T-helper 1 cell (primary cell): ENCODE measurements around the gene SRM.
"Not testable (repeated sequence)": the region's sequence is repeated elsewhere in the genome, so short reads cannot be mapped to it uniquely, and the experiment has no call there.

Source experiments
- DNase-seq, 5 donors: peaks; one replicate each; pipeline ENCODE4 v3.0.0-alpha.2; 2012 to 2020
- total RNA-seq, 4 donors: gene quantifications; one replicate each; lab custom pipeline; 2026; lab: John Stamatoyannopoulos, UW

SRM gene
- 10.0 to 14.1 (median 12.0) reads per million in 4 donors for total RNA-seq

- DNase-seq: peak; percentile 80 to 93 (median 83)
Measured at GRCh38 chr1:11059968-11060830, at the start of gene SRM. TSS of gene SRM (minus strand) at chr1:11060018. CDS start at chr1:11059943, 75 bp downstream.

- DNase-seq: no peak
Measured at GRCh38 chr1:11109047-11109760, 49.4 kb upstream of the SRM start.

- DNase-seq: no peak
Measured at GRCh38 chr1:11107599-11107998, 47.8 kb upstream of the SRM start.

GRCh38 chr1:11105586-11105985, 45.8 kb upstream of the SRM start:
- no peak for DNase-seq

- no peak for DNase-seq
Measured at GRCh38 chr1:11101347-11101746, 41.5 kb upstream of the SRM start.

GRCh38 chr1:11100806-11101205, 41.0 kb upstream of the SRM start:
- DNase-seq: not testable (repeated sequence)

- DNase-seq: no peak
Measured at GRCh38 chr1:11100149-11100493, 40.3 kb upstream of the SRM start.

GRCh38 chr1:11099310-11100148, 39.7 kb upstream of the SRM start, which contains the start of gene EXOSC10:
TSS of gene EXOSC10 (minus strand) at chr1:11099869. CDS start at chr1:11099831, 38 bp downstream.
- DNase-seq: peak; percentile 89 to 96 (median 92)

- DNase-seq: no peak
Measured at GRCh38 chr1:11098931-11099309, 39.1 kb upstream of the SRM start.

- not testable (repeated sequence) for DNase-seq
Measured at GRCh38 chr1:11083784-11084183, 24.0 kb upstream of the SRM start.

- no peak for DNase-seq
Measured at GRCh38 chr1:11080931-11081330, 21.1 kb upstream of the SRM start.

GRCh38 chr1:11078631-11079030, 18.8 kb upstream of the SRM start:
- DNase-seq: no peak

GRCh38 chr1:11073398-11073797, 13.6 kb upstream of the SRM start:
- DNase-seq: not testable (repeated sequence)

GRCh38 chr1:11072216-11072917, 12.5 kb upstream of the SRM start:
- DNase-seq: no peak

GRCh38 chr1:11071463-11072215, 11.8 kb upstream of the SRM start:
- no peak for DNase-seq

- no peak for DNase-seq
Measured at GRCh38 chr1:11070876-11071275, 11.1 kb upstream of the SRM start.

- no peak for DNase-seq
Measured at GRCh38 chr1:11068600-11069473, 9.0 kb upstream of the SRM start.

GRCh38 chr1:11067716-11068599, 8.1 kb upstream of the SRM start:
- no peak for DNase-seq

GRCh38 chr1:11065796-11066195, 6.0 kb upstream of the SRM start:
- DNase-seq: no peak
